ENCODE results near the gene FAM171A1.

- TF ChIP-seq CTCF (IDR thresholded peaks at IDR 0.05; ENCODE audit: low read length) (no peak), EZH2 (IDR thresholded peaks at IDR 0.05; ENCODE audit: borderline replicate concordance, low read length) (no peak)
Measured at GRCh38 chr10:15181576-15182156, 189.4 kb downstream of the FAM171A1 start.

Data from OCI-LY1 (cell line).